Kasumi-1 (cell line): ENCODE data around the gene TRAPPC5.
A peak's percentile ranks its signal among the peaks of the same experiment; 100 is the strongest.
"Not testable (repeated sequence)": the region's sequence is repeated elsewhere in the genome, so short reads cannot be mapped to it uniquely, and the experiment has no call there.

Source experiments
- DNase-seq, 2 experiments: peaks; one replicate each; lab custom pipeline; 2025; lab: John Stamatoyannopoulos, UW

Gene TRAPPC5

DNA sequence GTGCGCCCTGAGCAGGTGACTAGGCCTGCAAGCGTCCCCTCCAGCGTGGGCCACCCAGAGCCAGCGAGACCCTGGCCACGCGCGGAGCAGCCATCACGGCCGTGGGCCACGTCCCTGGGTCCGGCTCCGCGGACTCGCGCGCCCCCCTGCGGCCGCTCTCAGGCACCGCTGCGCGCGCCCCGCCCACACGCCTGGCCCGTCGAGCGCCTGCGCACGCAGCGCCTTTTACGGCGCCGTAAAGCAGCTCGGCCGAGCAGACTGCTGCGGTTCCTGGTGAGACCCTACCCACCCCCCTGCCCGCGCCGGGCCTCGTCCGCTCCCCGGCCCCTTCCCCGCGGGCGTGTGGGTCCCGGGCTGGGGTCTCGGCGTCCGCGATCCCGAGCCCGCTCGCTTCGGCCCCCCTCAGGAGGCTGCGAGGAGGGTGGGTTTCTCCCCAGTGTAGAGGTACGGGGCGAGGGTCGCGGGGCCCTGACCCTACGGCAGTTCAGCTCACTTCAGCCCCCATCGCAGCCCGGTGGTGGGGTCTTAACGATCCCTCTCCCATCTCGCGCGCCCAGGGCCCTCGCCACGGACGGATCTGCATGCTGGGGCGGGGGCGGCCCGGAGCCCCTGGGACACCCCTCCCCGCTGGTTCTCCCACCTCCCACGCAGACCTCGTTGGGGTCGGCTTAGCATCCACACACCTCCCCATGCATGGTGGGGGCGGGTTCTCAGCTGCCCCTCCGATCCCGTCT, at the start of gene TRAPPC5:
Gene TRAPPC5, plus strand, starts transcription at position 228 of the 734 bp plus-strand sequence. CDS start 1,421 bp downstream, outside the sequence.
- DNase-seq: peak; percentile 63 to 71

DNA sequence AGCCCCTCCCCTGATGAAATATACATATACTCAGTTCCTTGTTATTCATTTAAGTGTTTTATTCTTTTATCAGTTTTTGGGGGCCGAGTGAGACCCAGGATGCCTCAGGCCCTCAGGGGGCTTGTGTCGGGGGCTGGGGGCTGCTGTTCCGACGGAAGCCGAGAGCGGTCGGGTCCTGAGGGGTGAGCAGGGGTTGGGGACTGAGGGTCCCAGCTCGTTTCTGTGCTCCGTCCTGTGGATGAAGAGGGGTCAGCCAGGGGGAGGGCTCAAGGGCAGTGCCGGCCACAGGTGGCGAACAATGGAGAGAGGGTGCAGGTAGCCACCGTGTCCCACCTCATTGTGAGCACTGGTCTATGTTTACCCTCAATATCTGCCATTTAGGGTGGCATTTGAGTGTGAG, 49.1 kb upstream of the TRAPPC5 start:
- DNase-seq: no peak

DNA sequence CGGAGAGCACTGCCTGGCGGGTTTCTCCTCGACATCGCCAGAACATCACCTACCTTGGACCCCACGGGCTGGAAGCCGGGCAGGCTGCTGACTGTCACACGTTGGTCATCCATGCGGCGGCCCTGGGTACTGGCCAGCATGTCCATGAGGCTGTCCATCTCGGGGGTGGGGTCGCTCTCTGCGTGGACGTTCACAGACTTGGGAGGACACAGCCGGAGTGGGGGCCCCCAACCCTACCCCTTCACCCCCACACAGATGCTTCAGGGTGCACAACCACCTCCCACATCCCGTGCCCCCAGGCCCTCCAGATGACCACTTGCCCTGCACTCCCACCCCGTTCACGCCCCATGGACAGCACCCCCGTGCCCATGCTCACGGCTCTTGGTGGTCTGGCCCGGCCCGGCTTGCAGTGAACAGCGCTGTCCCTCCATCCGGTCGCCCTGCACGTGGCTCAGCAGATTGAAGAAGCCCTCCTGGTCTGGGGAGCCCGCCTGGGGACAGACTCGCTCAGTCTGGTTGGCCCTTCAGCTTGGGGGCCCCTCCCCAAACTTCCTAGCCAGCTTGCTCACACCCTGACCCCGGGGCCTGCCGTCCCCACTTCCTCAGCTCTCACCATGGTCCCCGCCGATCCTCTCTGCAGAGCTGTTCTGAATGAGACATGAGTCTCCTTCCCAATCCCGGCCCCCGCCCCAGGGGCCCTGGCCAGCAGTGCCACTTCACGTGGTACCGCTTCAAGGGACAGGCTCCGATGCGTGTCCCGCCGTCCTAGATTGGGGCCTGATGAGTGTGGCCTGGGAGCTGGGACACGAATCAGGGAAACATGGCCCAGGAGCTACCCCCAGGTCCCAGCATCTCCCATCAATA, 48.1 kb upstream of the TRAPPC5 start:
- DNase-seq: no peak

DNA sequence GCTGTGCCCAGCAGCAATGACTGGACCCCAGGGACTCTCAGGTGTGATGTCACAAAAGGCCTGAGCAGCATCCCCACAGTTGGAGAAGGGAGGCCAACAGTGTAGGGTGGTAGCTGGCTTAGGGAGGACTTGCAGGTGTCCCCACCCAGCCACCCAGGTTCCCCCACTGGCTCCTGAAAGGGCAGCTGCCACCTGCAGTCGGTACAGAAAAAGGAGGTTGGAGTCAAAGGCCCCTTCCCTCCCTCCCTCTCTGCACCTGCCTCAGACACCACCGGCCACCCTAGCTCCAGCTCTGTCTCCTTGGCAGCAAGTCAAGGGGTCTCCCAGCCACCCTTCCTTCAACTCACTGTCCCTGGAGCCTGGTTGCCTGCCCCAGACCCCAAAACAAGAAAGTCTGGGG, 46.9 kb upstream of the TRAPPC5 start, which contains the start of gene PCP2:
Gene PCP2, minus strand, starts transcription at position 22 of the 400 bp plus-strand sequence. CDS start 262 bp downstream, outside the sequence.
- no peak for DNase-seq

DNA sequence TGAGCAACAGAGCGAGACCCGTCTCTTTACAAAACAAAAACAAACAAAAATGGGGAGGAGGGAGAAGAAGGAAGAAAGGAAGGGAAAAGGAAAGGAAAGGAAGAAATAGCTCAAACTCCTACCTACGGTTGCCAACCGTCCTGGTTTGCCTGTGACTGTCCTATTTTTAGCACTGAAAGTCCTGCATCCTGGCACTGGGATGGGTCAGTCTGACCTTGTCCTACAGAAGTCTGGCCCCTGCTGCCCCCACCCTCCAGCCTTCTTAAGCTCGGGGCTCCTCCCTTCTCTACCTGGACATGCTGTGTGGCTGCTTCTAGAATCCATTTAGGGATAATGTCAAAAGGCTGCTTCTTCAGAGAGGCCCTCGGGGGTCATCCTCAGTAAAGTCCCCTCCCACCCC, 45.0 kb upstream of the TRAPPC5 start:
- DNase-seq: no peak

DNA sequence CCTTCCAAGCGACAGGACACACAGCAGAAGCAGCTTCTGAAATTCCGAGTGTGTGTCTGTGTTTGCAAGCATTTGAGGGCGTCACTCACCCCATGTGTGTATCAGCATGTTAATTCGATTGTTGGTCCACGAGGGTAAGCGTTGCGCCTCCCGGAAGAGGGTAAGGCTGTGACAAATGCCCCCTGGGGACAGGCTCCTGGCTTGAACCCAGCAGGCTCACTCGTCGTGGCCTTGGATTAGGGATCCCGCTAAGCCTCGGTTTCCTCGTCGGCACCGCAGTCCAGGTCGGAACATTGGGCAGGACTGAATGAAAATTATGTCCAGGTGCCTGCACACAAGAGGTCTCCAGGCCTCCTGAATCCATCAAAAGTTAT, 44.3 kb upstream of the TRAPPC5 start:
- DNase-seq: no peak

DNA sequence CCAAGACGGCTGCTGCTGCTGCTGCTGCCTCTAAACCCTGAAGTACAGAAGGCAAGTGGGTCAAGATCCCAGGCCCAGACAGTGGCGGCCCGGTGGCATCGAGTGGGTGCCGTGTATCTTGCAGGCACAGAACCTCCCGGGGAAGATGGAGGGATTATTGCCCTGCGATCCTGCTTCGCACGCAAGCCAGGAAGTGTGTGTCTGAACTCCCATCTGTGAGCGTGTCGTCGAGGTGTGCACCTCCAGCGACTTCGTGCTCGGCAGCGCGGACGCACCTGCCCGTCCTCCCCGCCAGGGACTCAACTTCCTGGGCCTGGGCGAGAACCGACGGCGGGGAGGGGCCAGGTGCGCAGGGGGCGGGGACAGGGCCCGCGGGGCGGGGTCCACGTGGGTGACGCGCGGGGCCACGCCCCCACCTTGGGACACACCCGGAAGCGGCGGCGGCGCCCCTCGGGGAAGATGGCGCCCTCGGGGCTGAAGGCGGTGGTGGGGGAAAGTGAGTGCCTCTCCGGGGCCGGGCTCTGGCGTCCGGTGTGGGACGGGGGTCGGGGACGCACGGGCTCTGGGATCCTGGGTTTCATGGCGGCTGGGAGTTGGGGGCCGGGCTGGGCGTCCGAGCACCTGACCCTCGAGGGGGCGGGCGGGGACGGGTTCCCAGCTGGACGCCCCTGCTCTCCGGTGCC, 43.8 kb upstream of the TRAPPC5 start, which contains the start of gene STXBP2:
Gene STXBP2, plus strand, starts transcription at position 420 of the 683 bp plus-strand sequence. Its CDS starts 40 bp downstream, at position 460.
- DNase-seq: peak; percentile 47 to 60

DNA sequence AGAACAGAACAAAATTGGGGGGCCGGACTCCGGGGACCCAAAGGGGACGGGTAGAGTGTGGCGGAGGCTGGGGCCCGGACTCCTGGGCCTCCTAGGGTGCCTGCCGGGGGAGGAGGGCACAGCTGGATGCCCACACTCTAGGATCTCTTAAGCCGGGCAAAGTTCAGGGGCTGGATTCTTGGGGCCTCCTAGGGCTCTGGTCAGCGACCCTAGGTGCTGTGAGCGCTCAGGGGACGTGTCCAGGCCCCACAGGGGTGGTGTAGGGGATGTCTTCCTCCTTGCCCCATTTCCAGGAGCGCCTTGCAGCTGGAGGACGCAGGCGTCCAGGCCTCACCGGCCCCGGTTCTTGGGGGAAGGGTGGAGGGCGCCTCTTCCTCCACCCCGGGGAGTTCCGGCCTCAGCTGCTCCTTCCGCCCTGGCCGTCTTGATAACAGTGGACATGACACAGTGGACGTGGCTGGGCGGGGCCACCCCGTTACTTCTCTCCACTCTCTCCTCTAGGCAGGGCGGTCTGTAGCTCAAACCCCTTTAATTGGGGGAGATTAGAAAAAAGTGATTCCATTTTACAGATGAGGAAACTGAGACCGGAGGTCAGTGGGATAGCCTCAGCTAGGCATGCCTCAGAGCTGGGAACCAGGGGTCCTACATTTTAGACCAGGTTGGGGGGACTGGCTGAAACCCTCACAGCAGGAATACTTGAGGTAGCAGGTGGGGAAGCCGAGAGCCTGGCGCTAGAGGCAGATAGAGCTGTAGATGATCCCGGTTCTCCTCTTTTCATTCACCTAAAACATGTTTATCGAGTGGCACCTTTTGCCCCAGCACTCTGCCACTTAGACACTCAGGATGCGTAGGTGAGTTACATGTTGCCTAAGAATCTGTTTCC, 43.0 kb upstream of the TRAPPC5 start:
- DNase-seq: no peak

DNA sequence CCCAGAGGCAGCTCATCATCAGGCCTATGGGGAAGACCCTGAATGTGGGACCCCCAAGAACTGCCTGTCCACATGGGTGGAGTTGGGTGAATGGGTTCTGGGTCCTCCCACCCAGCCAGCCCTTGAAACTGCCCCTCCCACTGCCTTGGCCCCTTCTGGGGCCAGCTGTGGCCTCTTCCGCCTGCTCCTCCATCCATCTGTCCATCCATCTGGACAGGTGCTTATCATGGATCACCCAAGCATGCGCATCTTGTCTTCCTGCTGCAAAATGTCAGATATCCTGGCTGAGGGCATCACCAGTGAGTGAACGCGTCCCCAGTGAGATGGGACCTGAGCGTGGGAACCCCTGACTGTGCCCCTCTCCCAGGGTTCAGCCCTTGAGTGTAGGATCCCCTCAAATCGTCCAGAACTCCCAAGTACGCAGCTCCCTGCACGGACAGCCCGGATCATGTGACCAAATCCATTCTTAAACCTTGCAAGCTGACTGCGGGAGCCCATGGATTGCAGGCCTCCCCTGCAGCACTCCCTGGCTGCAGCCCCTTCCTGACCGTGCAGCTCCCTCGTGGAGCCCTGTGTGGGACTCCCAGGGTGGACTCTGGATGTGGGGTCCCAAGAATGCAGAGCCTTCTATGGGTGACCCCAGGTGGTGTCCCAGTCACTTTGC, 41.7 kb upstream of the TRAPPC5 start:
- no peak for DNase-seq

DNA sequence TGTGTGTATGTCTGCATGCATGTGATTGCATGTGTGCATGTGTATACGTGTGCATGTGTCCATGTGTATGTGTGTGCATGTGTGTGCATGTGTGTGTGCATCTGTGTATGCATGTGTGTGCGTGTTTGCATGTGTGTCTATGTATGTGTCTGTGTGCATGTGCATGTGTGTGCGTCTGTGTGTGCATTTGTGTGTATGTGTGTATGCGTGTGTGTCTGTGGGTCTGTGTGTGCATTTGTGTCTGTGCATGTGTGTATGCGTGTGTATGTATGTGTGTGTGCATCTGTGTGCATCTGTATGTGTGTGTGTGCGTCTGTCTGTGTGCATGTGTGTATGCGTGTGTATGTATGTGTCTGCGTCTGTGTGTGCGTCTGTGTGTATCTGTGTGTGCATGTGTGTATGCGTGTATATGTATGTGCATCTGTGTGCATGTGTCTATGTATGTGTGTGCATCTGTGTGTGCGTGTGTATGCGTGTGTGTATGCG, 40.7 kb upstream of the TRAPPC5 start:
- DNase-seq: no peak

DNA sequence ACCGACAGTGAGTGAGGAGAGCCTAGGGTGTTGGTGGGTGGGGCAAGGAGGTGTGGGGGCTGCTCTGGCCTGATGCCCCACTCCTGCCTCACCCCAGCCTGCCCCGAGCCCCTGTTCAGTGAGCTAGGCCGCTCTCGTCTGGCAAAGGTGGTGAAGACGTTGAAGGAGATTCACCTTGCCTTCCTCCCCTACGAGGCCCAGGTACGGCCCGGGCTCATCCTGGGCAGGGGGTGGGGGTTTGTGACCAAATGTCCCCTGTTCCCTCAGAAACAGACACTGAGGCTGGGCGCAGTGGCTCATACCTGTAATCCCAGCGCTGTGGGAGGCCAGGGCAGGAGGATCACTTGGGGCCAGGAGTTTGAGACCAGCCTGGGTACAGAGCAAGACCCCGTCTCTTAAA, 39.8 kb upstream of the TRAPPC5 start:
- DNase-seq: no peak

DNA sequence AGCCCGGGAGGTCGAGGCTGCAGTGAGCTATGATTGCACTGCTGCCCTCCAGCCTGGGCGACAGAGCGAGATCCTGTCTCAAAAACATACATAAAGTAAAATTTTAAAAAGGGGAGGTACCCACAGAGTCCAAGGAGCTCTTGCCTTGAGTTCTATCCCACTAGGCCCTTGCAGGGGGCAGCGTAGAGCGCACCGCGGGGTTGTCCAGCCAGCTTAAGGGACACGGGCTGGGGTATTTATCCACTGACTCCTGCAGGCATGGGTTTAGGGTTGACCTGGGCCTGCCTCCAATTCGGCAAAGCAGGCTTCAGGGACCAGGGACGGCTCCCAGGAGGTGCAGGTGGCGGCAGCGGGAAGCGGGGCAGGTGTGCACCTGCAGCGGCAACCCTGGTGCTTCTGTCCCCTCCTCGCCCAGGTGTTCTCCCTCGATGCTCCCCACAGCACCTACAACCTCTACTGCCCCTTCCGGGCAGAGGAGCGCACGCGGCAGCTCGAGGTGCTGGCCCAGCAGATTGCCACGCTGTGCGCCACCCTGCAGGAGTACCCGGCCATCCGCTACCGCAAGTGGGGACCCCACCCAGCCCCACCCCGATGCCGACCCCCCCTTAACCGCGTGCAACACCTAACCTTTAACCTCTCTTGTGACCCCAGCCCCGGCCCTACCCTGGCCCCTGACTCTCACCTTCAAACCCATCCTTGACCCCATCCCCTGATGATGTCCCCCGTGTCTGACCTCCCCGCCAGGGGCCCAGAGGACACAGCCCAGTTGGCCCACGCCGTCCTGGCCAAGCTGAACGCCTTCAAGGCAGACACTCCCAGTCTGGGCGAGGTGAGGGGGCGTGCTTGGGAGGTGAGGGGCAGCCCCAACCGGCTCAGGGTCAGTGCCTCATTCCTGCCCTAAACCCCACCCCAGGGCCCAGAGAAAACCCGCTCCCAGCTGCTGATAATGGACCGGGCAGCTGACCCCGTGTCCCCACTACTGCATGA, 39.0 kb upstream of the TRAPPC5 start:
- DNase-seq: peak in 1 of 2 experiments; percentile 9

DNA sequence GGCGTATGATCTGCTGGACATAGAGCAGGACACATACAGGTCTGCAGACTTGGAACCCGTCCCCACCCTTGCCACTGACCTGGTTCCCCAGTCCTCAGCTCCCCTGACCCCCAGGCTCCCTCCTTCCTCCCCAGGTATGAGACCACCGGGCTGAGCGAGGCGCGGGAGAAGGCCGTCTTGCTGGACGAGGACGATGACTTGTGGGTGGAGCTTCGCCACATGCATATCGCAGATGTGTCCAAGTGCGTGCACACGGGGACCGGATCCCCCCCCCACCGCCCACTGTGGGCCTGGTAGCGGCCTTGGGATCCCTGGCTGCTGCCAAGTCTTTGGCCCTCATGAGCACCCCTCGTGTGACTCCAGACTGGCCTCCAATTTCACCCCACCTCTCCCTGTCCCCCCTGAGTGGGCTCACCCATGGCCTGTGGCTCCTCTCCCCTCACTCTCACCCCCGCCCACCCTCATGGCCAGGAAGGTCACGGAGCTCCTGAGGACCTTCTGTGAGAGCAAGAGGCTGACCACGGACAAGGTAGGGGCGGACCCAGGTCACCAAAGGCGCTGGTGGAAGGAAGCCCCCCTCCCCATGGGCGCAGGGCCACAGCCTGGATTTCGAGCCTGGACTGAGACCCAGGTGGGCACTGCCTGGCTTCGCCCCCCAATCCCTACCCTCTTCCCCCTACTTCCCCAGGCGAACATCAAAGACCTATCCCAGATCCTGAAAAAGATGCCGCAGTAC, 38.2 kb upstream of the TRAPPC5 start:
- no peak for DNase-seq

DNA sequence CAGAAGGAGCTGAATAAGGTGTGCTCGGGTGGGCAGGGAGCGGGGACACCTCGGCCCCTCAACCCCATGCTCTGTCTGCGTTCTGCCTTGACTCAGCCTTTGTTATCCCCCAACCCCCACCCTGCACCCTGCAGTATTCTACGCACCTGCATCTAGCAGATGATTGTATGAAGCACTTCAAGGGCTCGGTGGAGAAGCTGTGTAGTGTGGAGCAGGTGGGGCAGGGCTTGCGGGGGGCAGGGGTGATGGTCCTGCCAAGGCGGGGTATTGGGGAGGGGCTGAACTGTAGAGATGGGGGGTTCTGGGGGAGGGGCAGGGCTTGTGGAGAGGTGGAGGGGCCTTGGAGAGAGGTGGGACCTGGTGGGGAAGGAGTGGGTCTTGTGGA, 37.6 kb upstream of the TRAPPC5 start:
- no peak for DNase-seq

DNA sequence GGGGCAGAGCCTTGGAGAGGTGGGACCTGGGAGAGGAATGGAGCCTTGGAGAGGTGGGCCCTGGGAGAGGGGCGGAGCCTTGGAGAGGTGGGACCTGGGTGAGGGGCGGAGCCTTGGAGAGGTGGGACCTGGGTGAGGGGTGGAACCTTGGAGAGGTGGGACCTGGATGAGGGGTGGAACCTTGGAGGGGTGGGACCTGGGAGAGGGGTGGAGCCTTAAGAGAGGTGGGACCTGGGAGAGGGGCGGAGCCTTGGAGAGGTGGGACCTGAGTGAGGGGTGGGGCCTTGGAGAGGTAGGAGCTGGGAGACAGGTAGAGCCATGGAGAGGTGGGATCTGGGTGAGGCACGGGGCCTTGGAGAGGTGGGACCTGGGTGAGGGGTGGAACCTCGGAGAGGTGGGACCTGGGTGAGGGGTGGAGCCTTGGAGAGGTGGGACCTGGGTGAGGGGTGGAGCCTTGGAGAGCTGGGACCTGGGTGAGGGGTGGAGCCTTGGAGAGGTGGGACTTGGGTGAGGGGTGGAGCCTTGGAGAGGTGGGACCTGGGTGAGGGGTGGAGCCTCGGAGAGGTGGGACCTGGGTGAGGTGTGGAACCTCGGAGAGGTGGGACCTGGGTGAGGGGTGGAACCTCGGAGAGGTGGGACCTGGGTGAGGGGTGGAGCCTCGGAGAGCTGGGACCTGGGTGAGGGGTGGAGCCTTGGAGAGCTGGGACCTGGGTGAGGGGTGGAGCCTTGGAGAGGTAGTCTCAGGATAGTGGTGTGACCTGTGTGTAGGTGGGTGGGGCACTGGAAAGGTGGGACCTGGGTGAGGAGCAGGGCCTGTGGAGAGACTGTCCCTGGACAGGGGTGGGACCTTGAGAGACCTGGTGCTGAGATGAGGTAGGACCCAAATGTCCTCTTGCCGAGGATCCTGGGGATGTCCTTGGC, 36.7 kb upstream of the TRAPPC5 start:
- not testable (repeated sequence) for DNase-seq

DNA sequence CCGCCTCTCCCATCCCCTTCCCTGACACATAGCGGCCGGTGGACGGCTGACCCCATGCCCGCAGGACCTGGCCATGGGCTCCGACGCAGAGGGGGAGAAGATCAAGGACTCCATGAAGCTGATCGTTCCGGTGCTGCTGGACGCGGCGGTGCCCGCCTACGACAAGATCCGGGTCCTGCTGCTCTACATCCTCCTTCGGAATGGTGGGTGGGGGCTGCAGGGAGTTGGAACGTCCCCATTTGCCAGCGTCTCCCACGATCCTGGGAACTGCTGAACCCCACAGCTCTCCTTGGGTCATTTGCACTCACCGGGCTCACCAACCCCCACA, 36.1 kb upstream of the TRAPPC5 start:
- DNase-seq: no peak

DNA sequence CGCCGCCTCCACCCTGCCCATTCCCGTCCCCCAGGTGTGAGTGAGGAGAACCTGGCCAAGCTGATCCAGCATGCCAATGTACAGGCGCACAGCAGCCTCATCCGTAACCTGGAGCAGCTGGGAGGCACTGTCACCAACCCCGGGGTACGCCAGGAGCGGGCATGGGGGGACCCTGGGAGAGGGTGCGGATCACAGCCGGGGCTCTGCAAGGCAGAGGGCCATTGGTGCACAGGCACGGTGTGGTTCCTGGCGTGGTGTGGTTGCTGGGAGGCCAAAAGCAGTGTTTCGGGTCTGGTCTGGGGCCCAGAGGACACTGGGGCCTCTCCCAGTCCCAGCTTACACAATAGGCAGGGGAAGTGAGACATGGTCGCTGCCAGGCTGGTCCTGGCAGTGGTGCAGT, 35.5 kb upstream of the TRAPPC5 start:
- peak in 1 of 2 experiments; percentile 29 for DNase-seq
